T-helper 1 cell treated with Interleukin-12 subunit alpha and Interleukin-12 subunit beta and Interleukin-4 antibody, amounts not matched to agents 30 μg/mL and 1 μg/mL, for 36 hours (primary cell): ENCODE measurements around the gene EIPR1.

Source experiments
- H3K27ac Mint-ChIP-seq: one replicate; pipeline ENCODE4 v1.8.0; 2021; ENCODE audit warnings: mild to moderate bottlenecking, mixed read lengths
- H3K27me3 Mint-ChIP-seq: one replicate; pipeline ENCODE4 v1.8.0; 2021; ENCODE audit warnings: low read depth, mixed read lengths
- H3K36me3 Mint-ChIP-seq: one replicate; pipeline ENCODE4 v1.8.0; 2021; ENCODE audit warnings: low read depth, mixed read lengths
- H3K4me1 Mint-ChIP-seq: one replicate; pipeline ENCODE4 v1.8.0; 2021; ENCODE audit warnings: low read depth, mixed read lengths
- H3K4me3 Mint-ChIP-seq: one replicate; pipeline ENCODE4 v1.8.0; 2021; ENCODE audit warnings: mild to moderate bottlenecking, moderate library complexity, mixed read lengths
- H3K9me3 Mint-ChIP-seq: one replicate; pipeline ENCODE4 v1.8.0; 2021; ENCODE audit warnings: mixed read lengths

The EIPR1 gene

GRCh38 chr2:3248754-3249475 is 128.7 kb downstream of the EIPR1 start:
- Mint-ChIP-seq H3K36me3 (peaks cover 31% of the 10 kb centered on the region), H3K27me3 (no peaks in the 10 kb centered on the region), H3K4me3 (no peak overlapping the region), H3K4me1 (peaks cover 14% of the 10 kb centered on the region), H3K9me3 (peaks cover 26% of the 10 kb centered on the region), H3K27ac (no peak overlapping the region)

- H3K36me3 Mint-ChIP-seq = peaks cover 29% of the 10 kb centered on the region
- H3K27me3 Mint-ChIP-seq = no peaks in the 10 kb centered on the region
- H3K27ac Mint-ChIP-seq = no peak overlapping the region
- H3K9me3 Mint-ChIP-seq = peaks cover 22% of the 10 kb centered on the region
- H3K4me3 Mint-ChIP-seq = no peak overlapping the region
- peaks cover 24% of the 10 kb centered on the region for H3K4me1 Mint-ChIP-seq
Observed at GRCh38 chr2:3246928-3247714, 130.5 kb downstream of the EIPR1 start.

GRCh38 chr2:3246406-3246805 is 131.2 kb downstream of the EIPR1 start:
- H3K4me1 Mint-ChIP-seq = peaks cover 28% of the 10 kb centered on the region
- no peaks in the 10 kb centered on the region for H3K27me3 Mint-ChIP-seq
- no peak overlapping the region for H3K27ac Mint-ChIP-seq
- no peak overlapping the region for H3K4me3 Mint-ChIP-seq
- peaks cover 24% of the 10 kb centered on the region for H3K36me3 Mint-ChIP-seq
- peaks cover 19% of the 10 kb centered on the region for H3K9me3 Mint-ChIP-seq

GRCh38 chr2:3244486-3244885 is 133.1 kb downstream of the EIPR1 start:
- H3K4me3 Mint-ChIP-seq = no peak overlapping the region
- H3K36me3 Mint-ChIP-seq = peaks cover 13% of the 10 kb centered on the region
- peaks cover 9% of the 10 kb centered on the region for H3K9me3 Mint-ChIP-seq
- H3K27me3 Mint-ChIP-seq = no peaks in the 10 kb centered on the region
- H3K4me1 Mint-ChIP-seq = peaks cover 28% of the 10 kb centered on the region
- no peak overlapping the region for H3K27ac Mint-ChIP-seq

GRCh38 chr2:3243804-3244203 is 133.8 kb downstream of the EIPR1 start:
- H3K4me1 Mint-ChIP-seq = peaks cover 26% of the 10 kb centered on the region
- peaks cover 2% of the 10 kb centered on the region for H3K9me3 Mint-ChIP-seq
- H3K4me3 Mint-ChIP-seq = no peak overlapping the region
- no peaks in the 10 kb centered on the region for H3K27me3 Mint-ChIP-seq
- H3K27ac Mint-ChIP-seq = no peak overlapping the region
- H3K36me3 Mint-ChIP-seq = peaks cover 7% of the 10 kb centered on the region

- H3K27me3 Mint-ChIP-seq = no peaks in the 10 kb centered on the region
- peaks cover 26% of the 10 kb centered on the region for H3K4me1 Mint-ChIP-seq
- no peaks in the 10 kb centered on the region for H3K9me3 Mint-ChIP-seq
- peaks cover 10% of the 10 kb centered on the region for H3K36me3 Mint-ChIP-seq
- no peak overlapping the region for H3K27ac Mint-ChIP-seq
- H3K4me3 Mint-ChIP-seq = no peak overlapping the region
Observed at GRCh38 chr2:3242747-3243369, 134.8 kb downstream of the EIPR1 start.

- H3K27ac Mint-ChIP-seq = no peak overlapping the region
- no peaks in the 10 kb centered on the region for H3K9me3 Mint-ChIP-seq
- peaks cover 11% of the 10 kb centered on the region for H3K36me3 Mint-ChIP-seq
- H3K27me3 Mint-ChIP-seq = no peaks in the 10 kb centered on the region
- H3K4me3 Mint-ChIP-seq = no peak overlapping the region
- peaks cover 27% of the 10 kb centered on the region for H3K4me1 Mint-ChIP-seq
Observed at GRCh38 chr2:3241971-3242746, 135.5 kb downstream of the EIPR1 start.

GRCh38 chr2:3238951-3239841 is 138.4 kb downstream of the EIPR1 start:
- Mint-ChIP-seq H3K9me3 (no peaks in the 10 kb centered on the region), H3K4me3 (no peak overlapping the region), H3K4me1 (peaks cover 30% of the 10 kb centered on the region), H3K27ac (peak overlapping the region; percentile 31), H3K36me3 (peaks cover 17% of the 10 kb centered on the region), H3K27me3 (no peaks in the 10 kb centered on the region)

GRCh38 chr2:3236300-3237045 is 141.1 kb downstream of the EIPR1 start:
- Mint-ChIP-seq H3K9me3 (peaks cover 9% of the 10 kb centered on the region), H3K4me1 (peaks cover 13% of the 10 kb centered on the region), H3K27me3 (no peaks in the 10 kb centered on the region), H3K36me3 (peaks cover 36% of the 10 kb centered on the region), H3K4me3 (no peak overlapping the region), H3K27ac (no peak overlapping the region)

GRCh38 chr2:3233877-3234276 is 143.7 kb downstream of the EIPR1 start:
- H3K4me3 Mint-ChIP-seq = no peak overlapping the region
- H3K36me3 Mint-ChIP-seq = peaks cover 41% of the 10 kb centered on the region
- H3K27ac Mint-ChIP-seq = no peak overlapping the region
- peaks cover 13% of the 10 kb centered on the region for H3K4me1 Mint-ChIP-seq
- peaks cover 24% of the 10 kb centered on the region for H3K9me3 Mint-ChIP-seq
- no peaks in the 10 kb centered on the region for H3K27me3 Mint-ChIP-seq

GRCh38 chr2:3229221-3229620 is 148.4 kb downstream of the EIPR1 start:
- Mint-ChIP-seq H3K36me3 (peaks cover 50% of the 10 kb centered on the region), H3K4me3 (no peak overlapping the region), H3K27ac (no peak overlapping the region), H3K4me1 (peaks cover 15% of the 10 kb centered on the region), H3K9me3 (peaks cover 46% of the 10 kb centered on the region), H3K27me3 (no peaks in the 10 kb centered on the region)

- Mint-ChIP-seq H3K36me3 (peaks cover 47% of the 10 kb centered on the region), H3K4me1 (peaks cover 39% of the 10 kb centered on the region), H3K27me3 (no peaks in the 10 kb centered on the region), H3K4me3 (peak overlapping the region; percentile 30), H3K27ac (peak overlapping the region; percentile 99), H3K9me3 (peaks cover 34% of the 10 kb centered on the region)
Observed at GRCh38 chr2:3224681-3225080, 152.9 kb downstream of the EIPR1 start.
